Measurements from ENCODE around the gene FGFRL1. TPM values are rescaled to one million over a fixed set of nuclear protein-coding genes. Genes with fewer than 3 reads are reported as not detected.

The FGFRL1 gene
- total RNA-seq, 1 donor from 2014 or later: 58.8 TPM

GRCh38 chr4:1075809-1076699 is 64.6 kb downstream of the FGFRL1 start:
- DNase-seq (ENCODE audit: low read depth, low spot score): no peak
- H3K36me3 Mint-ChIP-seq (ENCODE audit: low read depth): no peaks in the 10 kb centered on the region
- H3K4me3 Mint-ChIP-seq: no peak overlapping the region
- H3K9me3 Mint-ChIP-seq: peaks cover 6% of the 10 kb centered on the region
- no peak overlapping the region for H3K27ac Mint-ChIP-seq (ENCODE audit: unreplicated experiment)
- no peak for TF ChIP-seq CTCF (conservative IDR thresholded peaks at IDR 0.05)
- peaks cover 6% of the 10 kb centered on the region for H3K27me3 Mint-ChIP-seq (ENCODE audit: low read depth)
- H3K4me1 Mint-ChIP-seq: peaks cover 11% of the 10 kb centered on the region

Other genes with a start within 250 kb of the FGFRL1 start
- 2.0 and 2.5 TPM in 2 replicates for gene CPLX1, start 185.5 kb upstream of the FGFRL1 start, total RNA-seq
- 83.4 and 87.7 TPM in 2 replicates for gene GAK, start 79.3 kb upstream of the FGFRL1 start, total RNA-seq
- gene TMEM175, start 79.2 kb upstream of the FGFRL1 start, total RNA-seq: 15.2 and 22.1 TPM in 2 replicates
- 15.0 and 15.7 TPM in 2 replicates for gene DGKQ, start 38.1 kb upstream of the FGFRL1 start, total RNA-seq
- gene IDUA, start 24.6 kb upstream of the FGFRL1 start, total RNA-seq: 16.4 and 18.0 TPM in 2 replicates
- 0.27 and 0.84 TPM in 2 replicates for gene SLC26A1, start 18.2 kb upstream of the FGFRL1 start, total RNA-seq
- gene RNF212, start 101.9 kb downstream of the FGFRL1 start, total RNA-seq: 2.7 and 5.0 TPM in 2 replicates
- gene SPON2, start 161.0 kb downstream of the FGFRL1 start, total RNA-seq: 2.3 and 4.1 TPM in 2 replicates
- 218 and 219 TPM in 2 replicates for gene CTBP1, start 237.5 kb downstream of the FGFRL1 start, total RNA-seq

Measured in neural crest cell (in vitro differentiated cells).